OCI-LY7 (cell line): ENCODE results near the gene ABCC8. TPM values are rescaled to one million over a fixed set of nuclear protein-coding genes. Genes with fewer than 3 reads are reported as not detected.

Source experiments
- BruUV-seq: library from RNA; stranded (reverse); fragments of 400-500 nt; replicated peaks from 2 replicates; lab custom pipeline; 2021; lab: Mats Ljungman, UMichigan
- CTCF ChIA-PET: fragments of 300-600 bp; sonication (Branson Sonifier 250); formaldehyde crosslinking; loops from one replicate; lab custom pipeline; 2022; ENCODE audit warnings: antibody characterized with exemption; ENCODE audit not compliant: unreplicated experiment; lab: Charles Lee
- POLR2A ChIA-PET: fragments of 300-600 bp; sonication (Branson Sonifier 250); formaldehyde crosslinking; loops from one replicate; lab custom pipeline; 2022; ENCODE audit warnings: antibody characterized with exemption; lab: Charles Lee
- DNase-seq: peaks from one replicate; pipeline ENCODE4 v3.0.0-alpha.2; 2015; ENCODE audit warnings: low spot score
- H2AFZ ChIP-seq: fragments of 200-600 bp; sonication (generic), shearing (Covaris generic); 2 replicates; pipeline ENCODE4 v1.6.1; 2014; ENCODE audit warnings: mild to moderate bottlenecking, antibody characterized with exemption, low read length, moderate library complexity
- H3K27ac ChIP-seq: fragments of 200-600 bp; sonication (generic); 2 replicates; pipeline ENCODE4 v1.5.1; 2014; ENCODE audit warnings: mixed run types, low read depth, mild to moderate bottlenecking, moderate library complexity, low read length, inconsistent platforms; ENCODE audit not compliant: poor library complexity, severe bottlenecking
- H3K36me3 ChIP-seq: fragments of 200-600 bp; sonication (generic); 2 replicates; pipeline ENCODE4 v1.6.1; 2014; ENCODE audit warnings: mild to moderate bottlenecking, antibody characterized with exemption, low read length, moderate library complexity, mixed read lengths; ENCODE audit not compliant: insufficient read depth
- H3K4me1 ChIP-seq: fragments of 200-600 bp; sonication (generic); 2 replicates; pipeline ENCODE4 v1.5.1; 2014; ENCODE audit warnings: mild to moderate bottlenecking, low read length; ENCODE audit not compliant: insufficient read depth, poor library complexity, severe bottlenecking
- H3K4me2 ChIP-seq: fragments of 200-600 bp; sonication (generic); 2 replicates; pipeline ENCODE4 v1.6.1; 2014; ENCODE audit warnings: mild to moderate bottlenecking, low read length
- H3K4me3 ChIP-seq: fragments of 200-600 bp; sonication (generic); 2 replicates; pipeline ENCODE4 v1.5.1; 2014; ENCODE audit warnings: mild to moderate bottlenecking, low read depth, low read length; ENCODE audit not compliant: poor library complexity, severe bottlenecking
- H3K79me2 ChIP-seq: fragments of 200-600 bp; sonication (generic); 2 replicates; pipeline ENCODE4 v1.6.1; 2016; ENCODE audit warnings: low read depth, mild to moderate bottlenecking, low read length, moderate library complexity, mixed read lengths; ENCODE audit not compliant: insufficient read depth
- H3K9me2 ChIP-seq: fragments of 200-600 bp; sonication (generic); 2 replicates; pipeline ENCODE4 v1.6.1; 2016; ENCODE audit warnings: mild to moderate bottlenecking, low read length, mixed read lengths; ENCODE audit not compliant: insufficient read depth
- H3K9me3 ChIP-seq: fragments of 200-600 bp; sonication (generic); 2 replicates; pipeline ENCODE4 v1.6.1; 2014; ENCODE audit warnings: mild to moderate bottlenecking, mixed run types, low read length, mixed read lengths
- H4K20me1 ChIP-seq: fragments of 200-600 bp; sonication (generic); 2 replicates; pipeline ENCODE4 v1.6.1; 2014; ENCODE audit warnings: mild to moderate bottlenecking, antibody characterized with exemption, low read length, moderate library complexity, mixed read lengths; ENCODE audit not compliant: insufficient read depth
- EZH2phosphoT487 ChIP-seq: fragments of 200-600 bp; sonication (generic); IDR thresholded peaks from 2 replicates; pipeline ENCODE4 v1.6.1; 2018; ENCODE audit warnings: low read depth, borderline replicate concordance, mild to moderate bottlenecking, mixed run types, antibody characterized with exemption, low read length, moderate library complexity, mixed read lengths
- intact Hi-C: fragments of 100-400 bp; cut with micrococcal nuclease; formaldehyde crosslinking; loops from one replicate; pipeline ENCODE4 v1.10.0; 2022; ENCODE audit not compliant: unreplicated experiment
- total RNA-seq, 2 experiments: library from RNA; depleted of rRNA in 1 of 2; stranded (reverse); fragments of >200 nt in 1 of 2; shearing (Covaris generic) in 1 of 2; gene quantifications; 2 replicates each; pipeline ENCODE4 v1.2.3, GENCODE V29; 2014 to 2022
- TF ChIP-seq, protein P1 (sequence below): fragments of 200-600 bp; sonication (generic); conservative IDR thresholded peaks from 2 replicates; pipeline ENCODE4 v1.5.1; 2014; ENCODE audit warnings: mild to moderate bottlenecking, antibody characterized with exemption, low read length, moderate library complexity, mixed read lengths

Gene ABCC8
- total RNA-seq, 2 experiments from 2014 or later: not detected

DNA sequence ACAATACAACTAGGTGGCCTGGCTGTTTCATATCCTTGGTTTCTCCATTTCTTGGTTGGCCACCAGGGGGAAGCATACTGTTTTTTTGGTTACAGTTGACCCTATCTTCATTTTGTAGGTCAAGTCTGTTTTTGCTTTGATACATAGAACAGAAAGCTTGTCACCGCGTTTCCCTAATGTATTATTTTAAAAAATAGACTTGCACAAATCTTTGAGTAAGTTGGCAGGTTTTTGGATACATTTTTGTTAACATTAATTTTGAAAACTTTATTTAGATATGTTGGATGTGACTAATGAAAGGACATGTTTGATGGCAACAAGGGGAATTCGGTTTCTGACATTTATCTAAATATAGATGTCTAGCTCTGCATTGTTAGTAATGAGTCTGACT lies 122.0 kb downstream of the ABCC8 start:
- intact Hi-C loops: loop anchor here (1.0 kb wide), 2 partner anchors 150 to 174 kb away; no protein-coding TSS in a partner anchor
- BruUV-seq: no TSS peak
- H3K79me2 ChIP-seq: peaks cover 22% of the 10 kb centered on the region
- no peaks in the 10 kb centered on the region for H3K9me2 ChIP-seq
- TF ChIP-seq, protein P1, sequence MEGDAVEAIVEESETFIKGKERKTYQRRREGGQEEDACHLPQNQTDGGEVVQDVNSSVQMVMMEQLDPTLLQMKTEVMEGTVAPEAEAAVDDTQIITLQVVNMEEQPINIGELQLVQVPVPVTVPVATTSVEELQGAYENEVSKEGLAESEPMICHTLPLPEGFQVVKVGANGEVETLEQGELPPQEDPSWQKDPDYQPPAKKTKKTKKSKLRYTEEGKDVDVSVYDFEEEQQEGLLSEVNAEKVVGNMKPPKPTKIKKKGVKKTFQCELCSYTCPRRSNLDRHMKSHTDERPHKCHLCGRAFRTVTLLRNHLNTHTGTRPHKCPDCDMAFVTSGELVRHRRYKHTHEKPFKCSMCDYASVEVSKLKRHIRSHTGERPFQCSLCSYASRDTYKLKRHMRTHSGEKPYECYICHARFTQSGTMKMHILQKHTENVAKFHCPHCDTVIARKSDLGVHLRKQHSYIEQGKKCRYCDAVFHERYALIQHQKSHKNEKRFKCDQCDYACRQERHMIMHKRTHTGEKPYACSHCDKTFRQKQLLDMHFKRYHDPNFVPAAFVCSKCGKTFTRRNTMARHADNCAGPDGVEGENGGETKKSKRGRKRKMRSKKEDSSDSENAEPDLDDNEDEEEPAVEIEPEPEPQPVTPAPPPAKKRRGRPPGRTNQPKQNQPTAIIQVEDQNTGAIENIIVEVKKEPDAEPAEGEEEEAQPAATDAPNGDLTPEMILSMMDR: peak; percentile 90
- no peak for TF ChIP-seq EZH2phosphoT487
- H3K4me3 ChIP-seq: peak overlapping the region; percentile 70
- peak; percentile 86 for DNase-seq
- H3K27ac ChIP-seq: no peak overlapping the region
- H3K36me3 ChIP-seq: peaks cover 28% of the 10 kb centered on the region
- peaks cover 5% of the 10 kb centered on the region; the same call in 1 of the 2 replicates for H3K9me3 ChIP-seq
- H4K20me1 ChIP-seq: no peaks in the 10 kb centered on the region
- peaks cover 26% of the 10 kb centered on the region for H3K4me1 ChIP-seq
- POLR2A ChIA-PET: interaction anchor here (0.5 to 1.6 kb wide), 5 partner anchors 11 to 147 kb away, joined by 3 to 5 read pairs (median 3); partner anchors contain the start of gene NUCB2
- CTCF ChIA-PET: interaction anchor here (1.0 kb wide), 1 partner anchor 173 kb away, joined by 3 read pairs; no protein-coding TSS in a partner anchor
- H3K4me2 ChIP-seq: peak overlapping the region; percentile 95
- H2AFZ ChIP-seq: peak overlapping the region; percentile 61; the same call in 1 of the 2 replicates

DNA sequence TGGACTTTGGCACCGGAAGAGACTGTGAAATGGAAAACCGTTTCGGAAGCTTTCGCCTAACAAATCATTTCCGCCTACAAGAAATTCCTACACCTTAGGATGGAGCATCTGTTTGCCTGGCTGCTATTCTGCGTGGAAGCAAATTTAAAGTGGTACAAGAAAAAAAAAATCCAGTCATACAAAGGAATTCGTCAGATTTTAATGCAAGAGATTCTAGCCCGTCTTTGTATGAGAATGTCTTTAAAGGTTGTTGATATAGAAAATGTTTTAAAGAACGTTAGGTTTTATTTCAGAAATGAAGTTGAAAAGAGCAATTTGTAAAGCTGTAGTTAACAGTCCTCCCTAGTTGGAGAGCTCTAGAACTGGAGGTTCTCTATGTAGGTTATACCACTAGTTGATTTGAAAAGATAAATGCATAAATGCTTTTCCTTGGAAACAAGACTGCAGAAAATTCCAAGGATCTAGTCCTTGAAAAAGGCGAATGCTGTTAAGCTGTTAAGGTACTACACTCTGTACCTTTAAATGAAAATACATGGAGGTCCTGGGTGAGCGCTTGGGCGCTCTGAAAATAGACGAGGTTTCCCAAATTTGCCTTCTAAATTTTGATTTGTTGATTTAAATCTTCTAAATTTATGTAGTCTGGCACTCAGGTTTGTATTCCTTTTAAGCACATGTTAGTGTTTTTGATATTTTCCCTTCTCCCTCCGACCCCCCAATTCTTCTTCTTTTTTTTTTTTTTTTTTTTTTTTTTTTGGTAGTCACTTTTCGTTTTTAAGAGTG lies 122.6 kb downstream of the ABCC8 start:
- no TSS peak for BruUV-seq
- Histone ChIP-seq H3K9me2 (no peaks in the 10 kb centered on the region), H3K27ac (peak overlapping the region; percentile 72)

More for the DNA sequence above, 122.6 kb downstream of the ABCC8 start:
- no peak for DNase-seq
- intact Hi-C loops: loop anchor here (1.0 to 2.0 kb wide), 4 partner anchors 77 to 277 kb away; partner anchors contain the start of genes NUCB2 and RPS13
- Histone ChIP-seq H2AFZ (peak overlapping the region; percentile 61), H3K9me3 (peaks cover 5% of the 10 kb centered on the region; the same call in 1 of the 2 replicates), H3K4me3 (peak overlapping the region; percentile 70), H3K36me3 (peaks cover 23% of the 10 kb centered on the region), H3K79me2 (peaks cover 22% of the 10 kb centered on the region), H3K4me2 (peak overlapping the region; percentile 95), H3K4me1 (peaks cover 26% of the 10 kb centered on the region), H4K20me1 (no peaks in the 10 kb centered on the region)
- TF ChIP-seq, protein P1: no peak
- TF ChIP-seq EZH2phosphoT487: no peak
- ChIA-PET POLR2A (interaction anchor here (0.5 to 1.6 kb wide), 6 partner anchors 12 to 276 kb away, joined by 3 to 5 read pairs (median 4); partner anchors contain the start of gene NUCB2), CTCF (interaction anchor here (0.7 to 1.0 kb wide), 2 partner anchors 27 to 174 kb away, joined by 3 read pairs; no protein-coding TSS in a partner anchor)
